Vagina (tissue), 2 donors: ENCODE results near the gene UNKL.

Experiments used
- CTCF ChIP-seq, 3 experiments: fragments of 450-650 bp in 2 of 3; fragments of 200-600 bp in 1 of 3; sonication (generic) in 1 of 3; IDR thresholded peaks; one replicate each; pipeline ENCODE4 v1.5.1; 2017 to 2019; ENCODE audit warnings: antibody characterized with exemption in 3 of 3, mild to moderate bottlenecking in 2 of 3, moderate library complexity in 2 of 3
- POLR2A ChIP-seq, 2 donors: fragments of 450-650 bp; IDR thresholded peaks; one replicate each; pipeline ENCODE4 v1.6.1; 2017; ENCODE audit warnings: antibody characterized with exemption in 2 of 2, mild to moderate bottlenecking in 2 of 2, moderate library complexity in 2 of 2
- POLR2AphosphoS5 ChIP-seq, 2 donors: sonication (generic); formaldehyde crosslinking; IDR thresholded peaks; one replicate each; pipeline ENCODE4 v1.9.0; 2017; ENCODE audit warnings: antibody characterized with exemption in 2 of 2, mild to moderate bottlenecking in 2 of 2, low read depth in 1 of 2; ENCODE audit not compliant: insufficient read depth in 1 of 2

GRCh38 chr16:1381612-1382406, 32.7 kb downstream of the UNKL start:
- TF ChIP-seq CTCF (IDR thresholded peaks at IDR 0.05): no peak
- TF ChIP-seq POLR2AphosphoS5 (IDR thresholded peaks at IDR 0.05; ENCODE audit: insufficient read depth in 1 of 2, low read depth in 1 of 2): no peak
- TF ChIP-seq POLR2A (IDR thresholded peaks at IDR 0.05): no peak
